GM19452 (cell line): ENCODE data around the gene MCEMP1.

Experiments
- ATAC-seq: cut with Tn5 transposase; IDR thresholded peaks from one replicate; pipeline ENCODE4 v1.9.1; 2021; ENCODE audit not compliant: unreplicated experiment

The MCEMP1 gene

GRCh38 chr19:7720351-7720750 is 43.5 kb downstream of the MCEMP1 start:
- no peak for ATAC-seq

- ATAC-seq, result no peak
These were observed 45.4 kb downstream of the MCEMP1 start for GRCh38 chr19:7722231-7722651.

- no peak for ATAC-seq
These were observed 48.9 kb downstream of the MCEMP1 start for GRCh38 chr19:7725791-7726190.

- no peak for ATAC-seq
These were observed 52.3 kb downstream of the MCEMP1 start for GRCh38 chr19:7729211-7729610.
